HUES48 (cell line): ENCODE measurements around the gene FYB1.

Source experiments
- H3K27ac ChIP-seq: one replicate; pipeline ENCODE4 v1.7.0; 2013; ENCODE audit warnings: low read depth, low read length, inconsistent platforms
- H3K27me3 ChIP-seq: 2 replicates; pipeline ENCODE4 v1.6.1; 2013; ENCODE audit warnings: mild to moderate bottlenecking, low read length; ENCODE audit not compliant: control insufficient read depth, insufficient read depth
- H3K36me3 ChIP-seq: 2 replicates; pipeline ENCODE4 v1.6.1; 2013; ENCODE audit warnings: low read length; ENCODE audit not compliant: control insufficient read depth, insufficient read depth
- H3K4me1 ChIP-seq: 2 replicates; pipeline ENCODE4 v1.6.1; 2013; ENCODE audit warnings: mild to moderate bottlenecking, low read length; ENCODE audit not compliant: control insufficient read depth, insufficient read depth
- H3K4me3 ChIP-seq: 2 replicates; pipeline ENCODE4 v1.5.1; 2013; ENCODE audit warnings: mild to moderate bottlenecking, low read depth, low read length
- H3K9ac ChIP-seq: 2 replicates; pipeline ENCODE4 v1.6.1; 2013; ENCODE audit warnings: mild to moderate bottlenecking, low read depth, low read length, moderate library complexity
- H3K9me3 ChIP-seq: 2 replicates; pipeline ENCODE4 v1.6.1; 2013; ENCODE audit warnings: low read length; ENCODE audit not compliant: control insufficient read depth, insufficient read depth

FYB1 gene

GRCh38 chr5:39167141-39167971 is 52.0 kb downstream of the FYB1 start:
- H3K9me3 ChIP-seq, result no peaks in the 10 kb centered on the region
- no peak overlapping the region for H3K27ac ChIP-seq
- no peaks in the 10 kb centered on the region for H3K27me3 ChIP-seq
- H3K4me1 ChIP-seq, result peaks cover 3% of the 10 kb centered on the region; the same call in 1 of the 2 replicates
- H3K4me3 ChIP-seq, result no peak overlapping the region
- H3K9ac ChIP-seq, result no peak overlapping the region
- no peaks in the 10 kb centered on the region for H3K36me3 ChIP-seq

DNA sequence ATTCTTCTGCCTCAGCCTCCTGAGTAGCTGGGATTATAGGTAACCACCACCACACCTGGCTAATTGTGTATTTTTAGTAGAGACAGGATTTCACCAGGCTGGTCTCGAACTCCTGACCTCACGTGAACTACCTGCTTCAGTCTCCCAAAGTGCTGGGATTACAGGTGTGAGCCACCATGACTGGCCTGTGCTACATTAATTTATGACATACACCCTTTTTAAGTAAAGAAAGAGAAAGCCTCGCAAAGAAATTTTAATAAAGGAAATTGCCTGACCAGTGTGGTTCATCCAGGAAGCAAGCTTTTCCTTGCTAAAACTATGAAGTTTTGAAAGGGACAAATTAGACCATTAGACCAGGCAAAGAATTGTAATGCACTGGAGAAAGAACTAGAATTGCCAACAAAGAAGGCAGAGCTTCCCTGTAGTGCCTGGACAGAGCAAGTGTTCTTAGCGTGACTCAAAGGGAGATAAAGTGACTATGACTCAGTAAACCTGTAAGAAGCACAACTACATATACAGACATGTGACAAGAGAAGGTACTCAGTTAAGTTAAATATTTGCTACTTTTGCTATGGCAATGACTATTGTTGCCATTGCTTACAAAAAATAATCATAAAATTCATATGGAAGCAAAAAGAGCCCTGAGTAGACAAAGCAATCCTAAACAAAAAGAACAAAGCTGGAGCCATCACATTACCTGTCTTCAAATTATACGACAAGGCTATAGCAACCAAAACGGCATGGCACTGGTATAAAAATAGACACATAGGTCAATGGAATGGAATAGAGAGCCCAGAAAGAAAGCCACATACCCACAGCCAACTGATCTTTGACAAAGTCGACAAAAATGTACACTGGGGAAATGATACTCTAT is 54.6 kb downstream of the FYB1 start:
- Histone ChIP-seq H3K27me3 (no peaks in the 10 kb centered on the region), H3K9ac (no peak overlapping the region), H3K4me1 (peaks cover 3% of the 10 kb centered on the region; the same call in 1 of the 2 replicates), H3K4me3 (no peak overlapping the region), H3K27ac (no peak overlapping the region), H3K36me3 (no peaks in the 10 kb centered on the region), H3K9me3 (no peaks in the 10 kb centered on the region)

- Histone ChIP-seq H3K4me1 (peaks cover 3% of the 10 kb centered on the region; the same call in 1 of the 2 replicates), H3K4me3 (no peak overlapping the region), H3K27me3 (no peaks in the 10 kb centered on the region), H3K27ac (no peak overlapping the region), H3K9me3 (no peaks in the 10 kb centered on the region), H3K9ac (no peak overlapping the region), H3K36me3 (no peaks in the 10 kb centered on the region)
Observed at GRCh38 chr5:39164016-39164415, 55.3 kb downstream of the FYB1 start.

GRCh38 chr5:39161578-39161977 is 57.8 kb downstream of the FYB1 start:
- no peak overlapping the region for H3K27ac ChIP-seq
- no peaks in the 10 kb centered on the region for H3K9me3 ChIP-seq
- H3K36me3 ChIP-seq, result no peaks in the 10 kb centered on the region
- H3K4me3 ChIP-seq, result no peak overlapping the region
- no peak overlapping the region for H3K9ac ChIP-seq
- H3K4me1 ChIP-seq, result no peaks in the 10 kb centered on the region
- no peaks in the 10 kb centered on the region for H3K27me3 ChIP-seq

DNA sequence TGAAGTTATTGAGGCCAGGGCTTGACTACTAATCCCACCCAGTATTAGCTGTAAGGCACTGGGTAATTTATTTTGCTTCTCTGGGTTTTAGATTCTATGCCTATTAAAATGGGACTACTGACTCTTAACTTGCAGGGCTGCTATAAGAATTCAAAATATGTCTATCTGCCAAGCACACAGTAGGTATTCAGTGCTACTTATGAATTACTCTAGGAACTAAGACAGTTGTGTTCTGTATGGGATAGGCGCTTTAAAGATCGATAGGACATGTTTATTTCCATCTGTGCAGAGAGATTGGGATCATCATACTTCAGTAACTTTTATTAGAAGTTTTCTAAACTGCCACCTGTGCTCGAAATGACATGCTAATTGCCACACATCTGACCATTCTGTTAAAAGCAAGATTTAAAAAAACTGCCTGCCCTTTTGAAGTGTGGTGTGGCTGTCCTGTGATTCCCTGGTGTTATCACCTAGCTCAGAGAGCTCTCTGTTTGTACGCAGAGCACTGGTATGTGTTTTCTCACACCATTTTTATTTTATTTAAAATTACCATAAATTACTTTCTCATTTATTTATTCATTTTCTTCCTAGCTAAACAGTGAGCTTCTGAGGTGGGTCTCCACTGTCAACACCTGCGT is 58.7 kb downstream of the FYB1 start:
- no peak overlapping the region for H3K27ac ChIP-seq
- H3K4me1 ChIP-seq, result no peaks in the 10 kb centered on the region
- H3K9ac ChIP-seq, result no peak overlapping the region
- no peaks in the 10 kb centered on the region for H3K27me3 ChIP-seq
- no peaks in the 10 kb centered on the region for H3K36me3 ChIP-seq
- no peaks in the 10 kb centered on the region for H3K9me3 ChIP-seq
- no peak overlapping the region for H3K4me3 ChIP-seq

DNA sequence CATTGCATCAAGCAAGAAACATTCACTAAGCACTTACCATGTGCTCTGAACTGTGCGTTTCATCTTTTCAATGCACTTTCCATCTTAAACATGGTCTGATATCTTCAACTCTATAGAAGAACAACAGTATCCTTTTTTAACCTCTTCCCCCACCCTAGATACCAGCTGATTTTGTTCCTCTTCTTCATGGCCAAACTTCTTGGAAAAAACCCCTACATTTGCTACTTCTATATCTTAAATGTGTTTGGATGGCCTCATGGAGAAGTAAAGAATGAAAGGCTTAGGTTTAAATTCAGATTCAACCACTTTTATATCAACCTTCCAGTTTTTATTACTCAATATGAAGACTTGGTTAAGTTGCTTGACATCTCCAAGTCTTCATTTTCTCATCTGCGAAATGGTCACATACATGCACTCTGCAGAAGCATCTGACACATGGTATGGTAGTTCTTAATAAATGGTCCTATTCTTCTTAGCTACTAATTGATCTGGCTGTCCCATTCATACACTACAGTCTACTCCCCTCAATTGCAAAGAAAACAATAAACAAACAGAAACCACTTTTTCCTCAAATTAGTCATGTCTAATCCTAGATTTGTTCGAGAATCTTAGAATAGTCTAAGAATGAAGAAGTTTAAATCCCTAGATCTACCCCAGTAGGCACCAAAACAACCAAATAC is 59.4 kb downstream of the FYB1 start:
- H3K4me1 ChIP-seq, result no peaks in the 10 kb centered on the region
- no peak overlapping the region for H3K4me3 ChIP-seq
- H3K27me3 ChIP-seq, result no peaks in the 10 kb centered on the region
- no peak overlapping the region for H3K27ac ChIP-seq
- H3K9ac ChIP-seq, result no peak overlapping the region
- no peaks in the 10 kb centered on the region for H3K36me3 ChIP-seq
- no peaks in the 10 kb centered on the region for H3K9me3 ChIP-seq

GRCh38 chr5:39158786-39159185 is 60.6 kb downstream of the FYB1 start:
- H3K36me3 ChIP-seq, result no peaks in the 10 kb centered on the region
- H3K9me3 ChIP-seq, result no peaks in the 10 kb centered on the region
- H3K9ac ChIP-seq, result no peak overlapping the region
- no peak overlapping the region for H3K4me3 ChIP-seq
- no peak overlapping the region for H3K27ac ChIP-seq
- H3K4me1 ChIP-seq, result no peaks in the 10 kb centered on the region
- no peaks in the 10 kb centered on the region for H3K27me3 ChIP-seq

DNA sequence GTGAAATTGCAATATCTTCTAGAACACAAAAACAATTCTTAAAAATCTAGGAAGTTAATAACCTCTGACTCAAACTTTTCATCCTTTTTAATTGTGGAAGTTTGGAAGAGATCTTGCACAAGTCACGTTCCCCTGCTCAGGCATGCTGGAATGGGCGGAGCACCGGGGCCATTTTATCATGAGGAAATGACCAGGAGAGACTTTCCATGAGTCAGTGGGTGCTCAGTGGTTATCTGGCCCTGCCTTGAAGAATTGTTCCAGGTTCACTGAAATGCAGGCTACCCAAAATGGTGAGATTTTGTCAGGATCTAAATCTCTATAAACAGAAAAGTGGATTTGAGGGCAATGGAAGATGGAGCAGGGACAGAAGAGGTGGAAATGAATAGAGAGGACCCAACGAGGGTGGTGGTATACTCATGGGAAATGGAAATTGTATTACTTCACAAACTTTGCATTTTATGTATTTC is 61.2 kb downstream of the FYB1 start:
- no peaks in the 10 kb centered on the region for H3K9me3 ChIP-seq
- no peak overlapping the region for H3K9ac ChIP-seq
- no peaks in the 10 kb centered on the region for H3K36me3 ChIP-seq
- no peaks in the 10 kb centered on the region for H3K27me3 ChIP-seq
- no peak overlapping the region for H3K27ac ChIP-seq
- H3K4me3 ChIP-seq, result no peak overlapping the region
- H3K4me1 ChIP-seq, result no peaks in the 10 kb centered on the region

- Histone ChIP-seq H3K4me1 (no peaks in the 10 kb centered on the region), H3K27ac (no peak overlapping the region), H3K9ac (no peak overlapping the region)
Observed at GRCh38 chr5:39157701-39158100, 61.7 kb downstream of the FYB1 start.

DNA sequence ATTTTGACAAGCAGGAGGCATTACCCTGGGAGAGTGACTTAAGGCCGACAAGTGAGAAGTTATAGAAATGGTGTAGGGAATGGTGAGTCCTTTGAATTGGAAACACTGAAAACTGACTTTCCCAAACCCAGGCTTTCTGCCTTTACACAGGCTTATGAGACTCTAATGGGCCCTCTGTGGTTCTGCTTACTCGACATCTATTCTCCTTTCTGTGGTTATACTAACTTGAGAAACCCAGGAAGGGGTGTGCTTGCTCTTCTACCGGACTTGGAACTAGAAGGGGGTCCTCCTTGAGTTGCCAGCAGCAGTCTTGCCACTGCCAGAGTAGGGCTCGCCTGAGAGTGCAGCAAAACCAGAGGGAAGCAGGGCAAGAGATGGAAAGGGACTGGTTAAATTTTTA is 63.3 kb downstream of the FYB1 start:
- no peaks in the 10 kb centered on the region for H3K4me1 ChIP-seq

More at GRCh38 chr5:39157701-39158100, 61.7 kb downstream of the FYB1 start:
- H3K36me3 ChIP-seq, result no peaks in the 10 kb centered on the region
- H3K4me3 ChIP-seq, result no peak overlapping the region
- no peaks in the 10 kb centered on the region for H3K27me3 ChIP-seq
- no peaks in the 10 kb centered on the region for H3K9me3 ChIP-seq

More for the DNA sequence above, 63.3 kb downstream of the FYB1 start:
- H3K27ac ChIP-seq, result no peak overlapping the region
- no peak overlapping the region for H3K9ac ChIP-seq
- H3K36me3 ChIP-seq, result no peaks in the 10 kb centered on the region
- H3K27me3 ChIP-seq, result no peaks in the 10 kb centered on the region
- H3K9me3 ChIP-seq, result no peaks in the 10 kb centered on the region
- no peak overlapping the region for H3K4me3 ChIP-seq
